EL (cell line): ENCODE data around the gene NFKBIE.
"Not testable (repeated sequence)": the region's sequence is repeated elsewhere in the genome, so short reads cannot be mapped to it uniquely, and the experiment has no call there.

ENCODE experiments used
- DNase-seq: peaks from one replicate; pipeline ENCODE4 v3.0.0-alpha.2; 2016

Gene NFKBIE

GRCh38 chr6:44238687-44239350 is 26.5 kb downstream of the NFKBIE start:
- no peak for DNase-seq

GRCh38 chr6:44237813-44238433 is 27.4 kb downstream of the NFKBIE start:
- peak; percentile 74 for DNase-seq

GRCh38 chr6:44237021-44237812 is 28.1 kb downstream of the NFKBIE start:
- DNase-seq, result peak; percentile 99

GRCh38 chr6:44235891-44236516 is 29.3 kb downstream of the NFKBIE start:
- no peak for DNase-seq

- DNase-seq, result no peak
Observed at GRCh38 chr6:44235269-44235668, 30.1 kb downstream of the NFKBIE start.

- DNase-seq, result peak; percentile 82
Observed at GRCh38 chr6:44234101-44235025, 31.0 kb downstream of the NFKBIE start.

GRCh38 chr6:44233567-44234100 is 31.7 kb downstream of the NFKBIE start:
- DNase-seq, result no peak

- DNase-seq, result no peak
Observed at GRCh38 chr6:44232676-44233566, 32.4 kb downstream of the NFKBIE start.

GRCh38 chr6:44231426-44231825 is 33.9 kb downstream of the NFKBIE start:
- not testable (repeated sequence) for DNase-seq

GRCh38 chr6:44230034-44230675 is 35.2 kb downstream of the NFKBIE start:
- no peak for DNase-seq

GRCh38 chr6:44229376-44230033 is 35.8 kb downstream of the NFKBIE start:
- DNase-seq, result no peak

GRCh38 chr6:44228836-44229235 is 36.5 kb downstream of the NFKBIE start:
- DNase-seq, result no peak

GRCh38 chr6:44228433-44228832 is 36.9 kb downstream of the NFKBIE start:
- no peak for DNase-seq

GRCh38 chr6:44228031-44228430 is 37.3 kb downstream of the NFKBIE start:
- no peak for DNase-seq

- DNase-seq, result no peak
Observed at GRCh38 chr6:44227148-44227793, 38.1 kb downstream of the NFKBIE start.

- no peak for DNase-seq
Observed at GRCh38 chr6:44226368-44227147, 38.8 kb downstream of the NFKBIE start.

- DNase-seq, result no peak
Observed at GRCh38 chr6:44225579-44226325, 39.6 kb downstream of the NFKBIE start.

- DNase-seq, result no peak
Observed at GRCh38 chr6:44224965-44225305, 40.4 kb downstream of the NFKBIE start.
